Neural cell (in vitro differentiated cells): ENCODE measurements around the gene POLR2H. TPM values are rescaled to one million over a fixed set of nuclear protein-coding genes. Genes with fewer than 3 reads are reported as not detected.

ENCODE experiments used
- H2AFZ ChIP-seq: fragments of 200-600, 300-800 bp; sonication (generic), shearing (Covaris generic); 2 replicates; pipeline ENCODE4 v1.6.0; 2014; ENCODE audit warnings: low read depth, mild to moderate bottlenecking, antibody characterized with exemption, low read length, moderate library complexity
- H3F3A ChIP-seq: fragments of 200-600 bp; shearing (Covaris generic); 2 replicates; pipeline ENCODE4 v1.6.1; 2016; ENCODE audit warnings: mild to moderate bottlenecking, moderate library complexity, mixed read lengths, antibody characterized with exemption, low read length; ENCODE audit not compliant: insufficient read depth, poor library complexity, severe bottlenecking
- H3K27ac ChIP-seq: fragments of 200-600, 300-800 bp; sonication (generic), shearing (Covaris generic); 2 replicates; pipeline ENCODE4 v1.5.1; 2014; ENCODE audit warnings: mild to moderate bottlenecking, low read length, moderate library complexity
- H3K27me3 ChIP-seq: fragments of 300-800, 200-600 bp; sonication (generic), shearing (Covaris generic); 2 replicates; pipeline ENCODE4 v1.6.0; 2014; ENCODE audit warnings: mild to moderate bottlenecking, low read depth, low read length, moderate library complexity; ENCODE audit not compliant: insufficient read depth
- H3K36me3 ChIP-seq: fragments of 300-800, 200-600 bp; sonication (generic), shearing (Covaris generic); 2 replicates; pipeline ENCODE4 v1.5.1; 2014; ENCODE audit warnings: mild to moderate bottlenecking, antibody characterized with exemption, low read length, moderate library complexity; ENCODE audit not compliant: insufficient read depth
- H3K4me2 ChIP-seq: fragments of 300-800, 200-600 bp; sonication (generic), shearing (Covaris generic); 2 replicates; pipeline ENCODE4 v1.6.0; 2014; ENCODE audit warnings: mild to moderate bottlenecking, low read length
- H3K4me3 ChIP-seq: fragments of 300-800, 200-600 bp; sonication (generic), shearing (Covaris generic); 2 replicates; pipeline ENCODE4 v1.5.1; 2014; ENCODE audit warnings: mild to moderate bottlenecking, low read length, moderate library complexity
- H3K79me2 ChIP-seq: fragments of 200-600 bp; shearing (Covaris generic); replicated peaks from 2 replicates; pipeline ENCODE4 v1.6.0; 2014; ENCODE audit warnings: mild to moderate bottlenecking, low read length, moderate library complexity; ENCODE audit not compliant: insufficient read depth
- H3K9ac ChIP-seq: fragments of 300-800, 200-600 bp; sonication (generic), shearing (Covaris generic); 2 replicates; pipeline ENCODE4 v1.6.1; 2016; ENCODE audit warnings: mild to moderate bottlenecking, low read length, mixed read lengths
- H3K9me2 ChIP-seq: fragments of 200-600 bp; shearing (Covaris generic); 2 replicates; pipeline ENCODE4 v1.6.1; 2016; ENCODE audit warnings: mild to moderate bottlenecking, low read length, mixed read lengths; ENCODE audit not compliant: insufficient read depth
- H3K9me3 ChIP-seq: fragments of 200-600, 300-800 bp; sonication (generic), shearing (Covaris generic); 2 replicates; pipeline ENCODE4 v1.6.1; 2016; ENCODE audit warnings: mild to moderate bottlenecking, mixed run types, low read length, moderate library complexity, mixed read lengths
- H4K20me1 ChIP-seq: fragments of 200-600 bp; shearing (Covaris generic); 2 replicates; pipeline ENCODE4 v1.6.1; 2016; ENCODE audit warnings: mild to moderate bottlenecking, mixed run types; ENCODE audit not compliant: insufficient read depth
- CTCF ChIP-seq: fragments of 450-650 bp; IDR thresholded peaks from 2 replicates; pipeline ENCODE4 v1.5.1; 2014; ENCODE audit warnings: antibody characterized with exemption, mild to moderate bottlenecking, moderate library complexity; ENCODE audit not compliant: poor library complexity, severe bottlenecking
- EP300 ChIP-seq: fragments of 450-650 bp; conservative IDR thresholded peaks from 2 replicates; pipeline ENCODE4 v1.6.1; 2014; ENCODE audit warnings: antibody characterized with exemption, mild to moderate bottlenecking, moderate library complexity; ENCODE audit not compliant: poor library complexity, severe bottlenecking
- EZH2 ChIP-seq: fragments of 200-600, 300-800 bp; shearing (Covaris generic), sonication (generic); IDR thresholded peaks from 2 replicates; pipeline ENCODE4 v1.6.1; 2014; ENCODE audit warnings: antibody characterized with exemption, low read length, borderline replicate concordance, mild to moderate bottlenecking; ENCODE audit not compliant: insufficient read depth, poor library complexity, severe bottlenecking
- MXI1 ChIP-seq: fragments of 450-650 bp; conservative IDR thresholded peaks from 2 replicates; pipeline ENCODE4 v1.6.1; 2014; ENCODE audit warnings: antibody characterized with exemption, mild to moderate bottlenecking; ENCODE audit not compliant: poor library complexity, severe bottlenecking
- POLR2AphosphoS5 ChIP-seq: IDR thresholded peaks from 2 replicates; pipeline ENCODE4 v1.6.1; 2012
- RAD21 ChIP-seq: fragments of 450-650 bp; conservative IDR thresholded peaks from 2 replicates; pipeline ENCODE4 v1.6.1; 2014; ENCODE audit warnings: antibody characterized with exemption, mild to moderate bottlenecking, moderate library complexity
- SMC3 ChIP-seq: fragments of 450-650 bp; conservative IDR thresholded peaks from 2 replicates; pipeline ENCODE4 v1.6.1; 2014; ENCODE audit warnings: antibody characterized with exemption, mild to moderate bottlenecking, moderate library complexity; ENCODE audit not compliant: poor library complexity
- TAF1 ChIP-seq: IDR thresholded peaks from 2 replicates; pipeline ENCODE4 v1.6.1; 2012; ENCODE audit warnings: low read depth
- polyA plus RNA-seq: library from polyadenylated mRNA; depleted of rRNA; stranded (reverse); fragments of >200 nt; gene quantifications from 2 replicates; pipeline ENCODE4 v1.2.3, GENCODE V29; 2014
- TF ChIP-seq, protein P1 (sequence below): IDR thresholded peaks from 2 replicates; pipeline ENCODE4 v1.6.1; 2012; ENCODE audit warnings: borderline replicate concordance

The POLR2H gene
- polyA plus RNA-seq, 1 donor from 2014 or later = 185 TPM

GRCh38 chr3:184345317-184346144 lies 16.0 kb upstream of the POLR2H start:
- TF ChIP-seq MXI1 (no peak), POLR2AphosphoS5 (no peak), RAD21 (no peak), EZH2 (no peak), CTCF (no peak), SMC3 (no peak), TAF1 (no peak), EP300 (no peak)
- TF ChIP-seq, protein P1, sequence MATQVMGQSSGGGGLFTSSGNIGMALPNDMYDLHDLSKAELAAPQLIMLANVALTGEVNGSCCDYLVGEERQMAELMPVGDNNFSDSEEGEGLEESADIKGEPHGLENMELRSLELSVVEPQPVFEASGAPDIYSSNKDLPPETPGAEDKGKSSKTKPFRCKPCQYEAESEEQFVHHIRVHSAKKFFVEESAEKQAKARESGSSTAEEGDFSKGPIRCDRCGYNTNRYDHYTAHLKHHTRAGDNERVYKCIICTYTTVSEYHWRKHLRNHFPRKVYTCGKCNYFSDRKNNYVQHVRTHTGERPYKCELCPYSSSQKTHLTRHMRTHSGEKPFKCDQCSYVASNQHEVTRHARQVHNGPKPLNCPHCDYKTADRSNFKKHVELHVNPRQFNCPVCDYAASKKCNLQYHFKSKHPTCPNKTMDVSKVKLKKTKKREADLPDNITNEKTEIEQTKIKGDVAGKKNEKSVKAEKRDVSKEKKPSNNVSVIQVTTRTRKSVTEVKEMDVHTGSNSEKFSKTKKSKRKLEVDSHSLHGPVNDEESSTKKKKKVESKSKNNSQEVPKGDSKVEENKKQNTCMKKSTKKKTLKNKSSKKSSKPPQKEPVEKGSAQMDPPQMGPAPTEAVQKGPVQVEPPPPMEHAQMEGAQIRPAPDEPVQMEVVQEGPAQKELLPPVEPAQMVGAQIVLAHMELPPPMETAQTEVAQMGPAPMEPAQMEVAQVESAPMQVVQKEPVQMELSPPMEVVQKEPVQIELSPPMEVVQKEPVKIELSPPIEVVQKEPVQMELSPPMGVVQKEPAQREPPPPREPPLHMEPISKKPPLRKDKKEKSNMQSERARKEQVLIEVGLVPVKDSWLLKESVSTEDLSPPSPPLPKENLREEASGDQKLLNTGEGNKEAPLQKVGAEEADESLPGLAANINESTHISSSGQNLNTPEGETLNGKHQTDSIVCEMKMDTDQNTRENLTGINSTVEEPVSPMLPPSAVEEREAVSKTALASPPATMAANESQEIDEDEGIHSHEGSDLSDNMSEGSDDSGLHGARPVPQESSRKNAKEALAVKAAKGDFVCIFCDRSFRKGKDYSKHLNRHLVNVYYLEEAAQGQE = no peak
- no peaks in the 10 kb centered on the region for H3K27me3 ChIP-seq
- no peak overlapping the region for H3K4me3 ChIP-seq
- H2AFZ ChIP-seq = no peak overlapping the region
- H3F3A ChIP-seq = no peaks in the 10 kb centered on the region
- H3K9ac ChIP-seq = no peak overlapping the region
- no peak overlapping the region for H3K27ac ChIP-seq
- H3K9me3 ChIP-seq = no peaks in the 10 kb centered on the region
- peaks cover 9% of the 10 kb centered on the region for H3K79me2 ChIP-seq
- H4K20me1 ChIP-seq = no peaks in the 10 kb centered on the region
- no peaks in the 10 kb centered on the region for H3K36me3 ChIP-seq
- H3K9me2 ChIP-seq = no peaks in the 10 kb centered on the region
- no peak overlapping the region for H3K4me2 ChIP-seq

GRCh38 chr3:184346480-184347190 lies 14.9 kb upstream of the POLR2H start:
- TF ChIP-seq MXI1 = no peak
- TF ChIP-seq, protein P1 = no peak
- no peak for TF ChIP-seq CTCF

More at GRCh38 chr3:184346480-184347190, 14.9 kb upstream of the POLR2H start:
- Histone ChIP-seq H2AFZ (no peak overlapping the region), H3K4me3 (no peak overlapping the region), H3K27ac (no peak overlapping the region), H4K20me1 (no peaks in the 10 kb centered on the region), H3F3A (no peaks in the 10 kb centered on the region), H3K9me2 (no peaks in the 10 kb centered on the region), H3K4me2 (no peak overlapping the region), H3K9ac (no peak overlapping the region), H3K36me3 (no peaks in the 10 kb centered on the region), H3K9me3 (no peaks in the 10 kb centered on the region), H3K27me3 (no peaks in the 10 kb centered on the region), H3K79me2 (no peaks in the 10 kb centered on the region)
